ENCODE measurements around the gene ZNF793. TPM values are rescaled to one million over a fixed set of nuclear protein-coding genes. Genes with fewer than 3 reads are reported as not detected.

The ZNF793 gene
- total RNA-seq = 1 to 10 TPM; 2.7 to 6.1 TPM

DNA sequence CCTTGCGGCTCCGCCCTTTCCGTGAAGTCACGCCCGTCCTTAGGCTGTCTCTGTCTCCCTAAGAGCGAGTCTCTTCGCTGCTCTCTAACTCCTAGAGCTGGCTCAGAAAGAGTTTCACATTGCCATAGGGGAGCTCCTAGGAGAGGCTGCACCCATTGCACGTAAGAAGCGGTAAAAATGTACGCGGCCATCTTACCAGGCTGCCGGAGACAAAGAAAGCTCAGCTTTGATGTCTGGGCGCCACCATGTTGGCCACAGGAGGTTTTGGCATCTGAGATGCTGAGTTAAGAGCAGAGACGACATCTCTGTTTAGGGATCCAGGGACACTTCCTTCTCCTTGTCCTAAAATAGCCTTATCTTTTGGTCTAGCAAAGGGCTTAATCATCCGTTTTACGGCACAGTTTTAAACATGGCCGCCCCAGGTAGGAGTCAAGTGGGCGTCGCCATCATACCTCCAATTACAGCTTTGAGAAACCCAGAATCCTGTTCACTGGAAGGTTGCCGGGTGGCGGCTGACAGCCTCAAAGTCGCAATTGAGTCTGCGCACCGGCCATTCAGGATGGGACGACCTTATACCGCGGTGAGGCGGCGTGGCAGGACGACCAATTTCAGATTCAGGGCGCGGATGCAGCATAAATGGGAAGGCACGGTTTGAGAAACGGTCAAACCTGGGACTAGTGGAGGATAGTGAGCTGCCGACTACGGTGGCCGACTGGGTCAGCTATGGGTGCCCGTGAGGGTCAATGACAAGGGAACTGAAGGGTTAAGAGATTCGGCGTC, at the start of gene ZNF793:
TSS of gene ZNF793 (plus strand) at position 553 of the 780 bp plus-strand sequence. CDS start 16,501 bp downstream, outside the sequence.
- Mint-ChIP-seq H3K4me3 (no peak within 1 kb of the TSS), H3K4me1 (no peaks in the 10 kb centered on the region)
- CTCF ChIA-PET = interaction anchor here (1.0 to 1.9 kb wide), 5 partner anchors 37 to 189 kb away, joined by 3 to 10 read pairs (median 4); partner anchors contain the start of genes ZNF527, ZNF540, ZNF570 and ZNF571

DNA sequence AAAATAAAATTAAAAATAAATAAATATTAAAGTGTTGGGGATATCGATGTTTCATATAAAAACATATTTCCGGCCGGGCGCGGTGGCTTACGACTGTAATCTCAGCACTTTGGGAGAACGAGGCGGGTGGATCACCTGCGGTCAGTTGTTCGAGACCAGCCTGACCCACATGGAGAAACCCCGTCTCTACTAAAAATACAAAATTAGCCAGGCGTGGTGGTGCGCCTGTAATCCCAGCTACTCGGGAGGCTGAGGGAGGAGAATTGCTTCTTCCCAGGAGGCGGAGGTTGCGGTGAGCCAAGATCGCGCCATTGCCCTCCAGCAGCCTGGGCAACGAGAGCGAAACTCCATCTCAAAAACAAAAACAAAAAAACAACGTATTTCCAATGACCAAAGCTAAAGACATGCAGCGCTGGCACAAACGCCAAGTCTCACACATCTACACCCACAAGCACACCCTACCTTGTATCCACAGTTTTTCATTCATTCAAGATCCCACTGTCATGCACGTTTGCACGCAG, 40.4 kb upstream of the ZNF793 start:
- Mint-ChIP-seq H3K36me3 (peaks cover 32% of the 10 kb centered on the region), H3K27ac (peak overlapping the region; percentile 95), H3K4me1 (peaks cover 31% of the 10 kb centered on the region), H3K4me3 (peak overlapping the region; percentile 99), H3K27me3 (no peaks in the 10 kb centered on the region), H3K9me3 (ENCODE audit: low read depth) (peaks cover 6% of the 10 kb centered on the region)
- CTCF ChIA-PET = interaction anchor here (0.8 to 1.6 kb wide), 4 partner anchors 85 to 149 kb away, joined by 3 to 7 read pairs (median 3); partner anchors contain the start of gene ZNF527
- no peak for DNase-seq
- ATAC-seq = no peak

More for the DNA sequence above, at the start of gene ZNF793:
- DNase-seq (peak; percentile 87), ATAC-seq (peak; percentile 90)
- Mint-ChIP-seq H3K36me3 (peaks cover 36% of the 10 kb centered on the region), H3K9me3 (ENCODE audit: low read depth) (peaks cover 22% of the 10 kb centered on the region), H3K27me3 (no peaks in the 10 kb centered on the region), H3K27ac (no peak within 1 kb of the TSS)

DNA sequence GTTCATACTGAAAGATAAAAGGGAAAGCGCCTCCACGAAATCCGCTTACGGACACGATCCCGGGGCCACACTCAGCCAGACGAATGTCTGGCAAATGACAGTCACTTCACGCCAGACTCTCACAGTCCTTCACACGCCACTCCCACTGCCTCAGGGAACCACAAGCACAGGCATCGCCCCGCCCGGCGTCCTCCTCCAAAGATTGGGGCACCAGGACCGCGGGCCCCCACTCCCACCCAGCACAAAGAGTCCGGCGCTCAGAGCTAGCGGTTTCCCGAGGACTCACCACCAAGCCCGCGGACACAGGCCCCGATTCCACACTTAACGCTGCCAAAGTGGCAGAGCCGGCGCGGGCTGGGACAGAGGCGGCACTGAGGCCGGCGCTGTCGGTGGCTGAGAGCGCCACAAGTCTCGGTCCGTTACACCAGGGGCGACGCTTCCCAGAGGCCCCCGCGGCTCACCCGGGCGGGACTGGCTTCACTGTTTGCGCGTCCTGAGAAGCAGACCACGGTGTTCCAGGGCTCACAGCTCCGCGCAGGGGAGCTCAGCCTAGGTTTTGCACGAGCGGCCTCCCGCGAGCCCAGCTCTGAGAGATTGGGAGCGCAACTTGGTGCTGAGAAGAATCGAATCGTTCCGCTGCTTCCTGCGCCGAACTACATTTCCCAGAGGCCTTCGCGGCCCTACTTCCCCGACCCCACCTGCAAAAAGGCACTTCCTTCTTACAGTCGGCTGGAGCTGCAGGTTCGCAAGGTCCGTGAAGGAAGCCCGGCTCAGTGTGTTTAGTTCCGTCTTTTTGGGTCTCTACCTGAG, 39.7 kb upstream of the ZNF793 start, which contains the start of gene ZNF569:
TSS of gene ZNF569 (minus strand) at position 647 of the 810 bp plus-strand sequence. CDS start 22,523 bp downstream, outside the sequence.
- CTCF ChIA-PET = interaction anchor here (0.9 to 1.6 kb wide), 4 partner anchors 85 to 190 kb away, joined by 3 to 7 read pairs (median 3); partner anchors contain the start of gene ZNF527
- H3K36me3 Mint-ChIP-seq = peaks cover 32% of the 10 kb centered on the region

DNA sequence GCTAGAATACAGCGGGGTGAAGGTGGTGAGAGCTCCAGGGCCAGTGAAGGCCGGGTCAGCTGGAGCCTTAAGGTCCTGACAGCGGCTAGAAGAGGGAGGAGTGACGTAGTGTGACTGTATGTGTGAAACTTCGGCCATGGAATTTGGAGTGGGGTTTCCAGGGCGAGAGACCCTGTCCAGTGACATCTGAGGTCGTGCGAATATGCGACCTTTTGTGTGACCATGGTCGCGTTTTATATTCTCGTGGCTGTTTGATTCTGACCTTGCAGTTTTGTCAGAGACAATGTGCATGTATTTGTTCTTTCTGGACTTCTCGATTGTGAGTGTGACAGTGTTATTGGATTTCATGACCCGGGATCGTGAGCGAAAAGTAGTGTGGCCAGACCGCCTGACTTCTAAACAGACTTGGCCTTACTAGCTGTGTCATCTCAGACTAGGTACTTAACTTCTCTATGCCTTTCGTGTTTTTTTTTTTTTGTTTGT, 39.1 kb upstream of the ZNF793 start:
- peak overlapping the region; percentile 95 for H3K27ac Mint-ChIP-seq
- H3K27me3 Mint-ChIP-seq = no peaks in the 10 kb centered on the region
- DNase-seq = no peak
- H3K4me3 Mint-ChIP-seq = peak overlapping the region; percentile 99
- peaks cover 32% of the 10 kb centered on the region for H3K36me3 Mint-ChIP-seq
- CTCF ChIA-PET = interaction anchor here (0.9 to 1.6 kb wide), 2 partner anchors 84 to 190 kb away, joined by 3 to 7 read pairs; no protein-coding TSS in a partner anchor
- H3K9me3 Mint-ChIP-seq (ENCODE audit: low read depth) = peaks cover 6% of the 10 kb centered on the region
- no peak for ATAC-seq
- H3K4me1 Mint-ChIP-seq = peaks cover 31% of the 10 kb centered on the region

More for the DNA sequence above, 39.7 kb upstream of the ZNF793 start, which contains the start of gene ZNF569:
- ATAC-seq (peak; percentile 76), DNase-seq (peak; percentile 94)
- H3K9me3 Mint-ChIP-seq (ENCODE audit: low read depth) = peaks cover 6% of the 10 kb centered on the region
- H3K27ac Mint-ChIP-seq = peak within 1 kb of the TSS; percentile 95
- H3K4me3 Mint-ChIP-seq = peak within 1 kb of the TSS; percentile 99
- H3K27me3 Mint-ChIP-seq = no peaks in the 10 kb centered on the region
- H3K4me1 Mint-ChIP-seq = peaks cover 31% of the 10 kb centered on the region

DNA sequence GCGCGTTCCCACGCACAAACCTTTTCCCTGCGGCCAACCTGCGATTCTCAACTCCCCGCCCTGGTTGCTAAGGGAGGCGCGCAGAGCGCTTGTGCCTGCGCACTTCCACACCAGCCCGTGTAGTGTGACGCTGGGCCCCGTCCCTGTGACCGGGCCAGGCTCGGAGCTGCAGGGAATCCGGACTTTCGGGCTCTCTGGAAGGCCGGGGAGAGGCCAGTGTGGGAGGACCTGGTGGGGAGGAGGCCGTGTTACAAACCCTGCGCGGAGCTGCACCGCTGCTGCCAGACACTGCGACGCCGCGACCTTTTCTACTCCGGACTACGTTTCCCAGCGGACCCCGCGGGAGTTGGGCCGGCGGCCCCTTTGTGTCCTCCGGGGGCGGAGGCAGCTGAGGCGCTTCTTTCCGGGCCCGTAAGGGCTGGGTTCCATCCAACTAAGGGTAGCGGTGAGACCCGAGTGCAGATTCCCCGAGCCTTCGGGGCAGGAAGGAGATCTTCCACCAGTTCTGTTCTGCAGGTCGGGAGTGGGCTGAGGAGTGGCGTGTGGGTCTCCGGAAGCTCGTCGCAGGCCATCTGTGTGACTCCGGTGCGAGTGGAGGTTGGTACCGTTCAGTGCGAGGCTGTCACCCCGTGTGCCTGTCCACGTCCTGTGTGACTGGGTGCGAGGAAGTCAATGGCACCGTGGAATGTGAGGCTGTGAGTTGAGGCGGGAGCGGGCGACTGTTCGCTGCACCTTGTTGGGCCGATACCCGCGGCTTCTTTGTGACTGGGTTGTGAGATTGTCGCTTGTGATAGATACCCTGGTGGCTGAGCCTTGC, 37.6 kb upstream of the ZNF793 start, which contains the start of gene ZNF570:
TSS of gene ZNF570 (plus strand) at position 396 of the 817 bp plus-strand sequence. CDS start 999 bp downstream, outside the sequence.
- peaks cover 6% of the 10 kb centered on the region for H3K9me3 Mint-ChIP-seq (ENCODE audit: low read depth)
- CTCF ChIA-PET = interaction anchor here (0.6 to 1.3 kb wide), 3 partner anchors 38 to 965 kb away, joined by 3 read pairs; partner anchors contain the start of genes ZNF540, ZNF571 and ZNF793
- peaks cover 30% of the 10 kb centered on the region for H3K36me3 Mint-ChIP-seq
- H3K27me3 Mint-ChIP-seq = no peaks in the 10 kb centered on the region
- ATAC-seq = peak; percentile 76
- DNase-seq = peak; percentile 93
- H3K4me3 Mint-ChIP-seq = peak within 1 kb of the TSS; percentile 99
- H3K4me1 Mint-ChIP-seq = peaks cover 31% of the 10 kb centered on the region
- peak within 1 kb of the TSS; percentile 94 for H3K27ac Mint-ChIP-seq

DNA sequence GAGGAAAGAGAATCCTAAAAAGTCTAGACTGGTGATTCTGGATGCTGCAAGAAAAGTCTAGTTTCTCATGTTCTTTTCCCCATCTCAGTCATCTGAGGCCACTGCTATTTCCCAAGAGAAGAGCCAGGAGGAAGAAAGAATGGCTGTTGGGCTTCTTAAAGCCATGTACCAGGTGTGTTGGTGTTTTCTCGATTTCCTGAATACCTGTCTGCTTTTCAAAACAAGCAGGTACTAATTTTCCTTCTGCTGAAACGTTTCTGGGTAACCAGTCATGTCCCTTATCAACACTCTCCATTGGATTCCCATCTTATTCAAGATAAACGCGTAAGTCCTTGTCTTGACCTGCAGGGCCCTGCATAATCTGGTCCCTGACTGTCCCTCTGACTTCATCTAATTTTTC, 36.5 kb upstream of the ZNF793 start:
- peaks cover 31% of the 10 kb centered on the region for H3K4me1 Mint-ChIP-seq
- H3K27me3 Mint-ChIP-seq = no peaks in the 10 kb centered on the region
- peak overlapping the region; percentile 94 for H3K4me3 Mint-ChIP-seq
- peak overlapping the region; percentile 94 for H3K27ac Mint-ChIP-seq
- H3K36me3 Mint-ChIP-seq = peaks cover 22% of the 10 kb centered on the region
- CTCF ChIA-PET = interaction anchor here (1.1 kb wide), 1 partner anchor 168 kb away, joined by 3 read pairs; no protein-coding TSS in a partner anchor
- ATAC-seq (no peak), DNase-seq (no peak)
- H3K9me3 Mint-ChIP-seq (ENCODE audit: low read depth) = peaks cover under 1% of the 10 kb centered on the region

DNA sequence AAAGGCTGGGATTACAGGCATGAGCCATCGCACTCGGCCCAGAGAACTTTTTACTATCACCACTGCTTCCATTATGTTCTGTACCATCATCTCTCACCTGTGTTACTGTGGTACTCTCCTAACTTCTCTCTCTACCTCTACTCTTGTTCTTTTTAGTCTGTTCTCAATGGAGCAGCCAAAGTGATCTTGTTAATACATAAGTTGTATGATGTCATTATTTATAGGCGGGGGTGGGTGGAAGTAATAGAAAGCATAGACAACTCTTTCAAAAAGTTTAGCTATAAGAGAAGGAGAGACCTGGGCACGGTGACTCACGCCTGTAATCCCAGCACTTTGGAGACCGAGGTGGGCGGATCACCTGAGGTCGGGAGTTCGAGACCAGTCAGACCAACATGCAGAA, 34.6 kb upstream of the ZNF793 start:
- Mint-ChIP-seq H3K9me3 (ENCODE audit: low read depth) (peaks cover 9% of the 10 kb centered on the region), H3K36me3 (peaks cover 35% of the 10 kb centered on the region), H3K4me1 (peaks cover 23% of the 10 kb centered on the region), H3K4me3 (no peak overlapping the region), H3K27ac (no peak overlapping the region), H3K27me3 (no peaks in the 10 kb centered on the region)
- CTCF ChIA-PET = interaction anchor here (0.7 kb wide), 1 partner anchor 306 kb away, joined by 3 read pairs; no protein-coding TSS in a partner anchor
- DNase-seq = no peak
- no peak for ATAC-seq

DNA sequence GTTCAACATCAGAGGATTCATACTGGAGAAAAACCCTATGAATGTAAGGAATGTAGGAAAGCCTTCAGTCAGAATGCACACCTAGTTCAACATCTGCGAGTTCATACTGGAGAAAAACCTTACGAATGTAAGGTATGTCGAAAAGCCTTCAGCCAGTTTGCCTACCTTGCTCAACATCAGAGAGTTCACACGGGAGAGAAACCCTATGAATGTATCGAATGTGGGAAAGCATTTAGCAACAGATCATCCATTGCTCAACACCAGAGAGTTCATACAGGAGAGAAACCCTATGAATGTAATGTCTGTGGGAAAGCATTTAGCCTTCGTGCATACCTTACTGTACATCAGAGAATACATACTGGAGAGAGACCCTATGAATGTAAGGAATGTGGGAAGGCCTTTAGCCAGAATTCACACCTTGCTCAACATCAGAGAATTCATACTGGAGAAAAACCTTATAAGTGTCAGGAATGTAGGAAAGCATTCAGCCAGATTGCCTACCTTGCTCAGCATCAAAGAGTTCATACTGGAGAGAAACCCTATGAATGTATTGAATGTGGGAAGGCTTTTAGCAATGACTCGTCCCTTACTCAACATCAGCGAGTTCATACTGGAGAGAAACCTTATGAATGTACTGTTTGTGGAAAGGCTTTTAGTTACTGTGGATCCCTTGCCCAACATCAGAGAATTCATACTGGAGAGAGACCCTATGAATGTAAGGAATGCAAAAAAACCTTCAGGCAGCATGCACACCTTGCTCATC, 22.2 kb upstream of the ZNF793 start:
- no peak for ATAC-seq
- DNase-seq = no peak
- Mint-ChIP-seq H3K36me3 (peaks cover 65% of the 10 kb centered on the region), H3K27ac (no peak overlapping the region), H3K4me1 (no peaks in the 10 kb centered on the region), H3K4me3 (no peak overlapping the region), H3K9me3 (ENCODE audit: low read depth) (peaks cover 50% of the 10 kb centered on the region), H3K27me3 (no peaks in the 10 kb centered on the region)
- CTCF ChIA-PET = no interaction called here

DNA sequence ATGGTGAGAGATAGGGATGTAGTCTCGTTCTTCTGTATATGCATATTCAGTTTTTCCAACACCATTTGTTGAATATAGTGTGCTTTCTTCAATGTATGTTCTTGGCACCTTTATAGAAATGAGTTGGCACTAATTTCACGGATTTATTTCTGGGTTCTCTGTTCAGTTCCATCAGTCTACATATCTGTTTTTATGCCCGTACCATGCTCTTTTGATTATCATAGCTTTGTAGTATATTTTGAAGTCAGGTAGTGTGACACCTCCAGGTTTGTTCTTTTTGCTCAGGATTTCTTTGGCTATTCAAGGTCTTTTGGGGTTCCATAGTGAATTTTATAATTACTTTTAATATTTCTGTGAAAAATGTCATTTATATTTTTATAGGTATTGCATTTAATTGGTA, 14.5 kb upstream of the ZNF793 start:
- no peaks in the 10 kb centered on the region for H3K27me3 Mint-ChIP-seq
- H3K27ac Mint-ChIP-seq = no peak overlapping the region
- peaks cover 32% of the 10 kb centered on the region for H3K9me3 Mint-ChIP-seq (ENCODE audit: low read depth)
- CTCF ChIA-PET = no interaction called here
- H3K4me1 Mint-ChIP-seq = no peaks in the 10 kb centered on the region
- no peak overlapping the region for H3K4me3 Mint-ChIP-seq
- ATAC-seq (no peak), DNase-seq (no peak)
- peaks cover 11% of the 10 kb centered on the region for H3K36me3 Mint-ChIP-seq

DNA sequence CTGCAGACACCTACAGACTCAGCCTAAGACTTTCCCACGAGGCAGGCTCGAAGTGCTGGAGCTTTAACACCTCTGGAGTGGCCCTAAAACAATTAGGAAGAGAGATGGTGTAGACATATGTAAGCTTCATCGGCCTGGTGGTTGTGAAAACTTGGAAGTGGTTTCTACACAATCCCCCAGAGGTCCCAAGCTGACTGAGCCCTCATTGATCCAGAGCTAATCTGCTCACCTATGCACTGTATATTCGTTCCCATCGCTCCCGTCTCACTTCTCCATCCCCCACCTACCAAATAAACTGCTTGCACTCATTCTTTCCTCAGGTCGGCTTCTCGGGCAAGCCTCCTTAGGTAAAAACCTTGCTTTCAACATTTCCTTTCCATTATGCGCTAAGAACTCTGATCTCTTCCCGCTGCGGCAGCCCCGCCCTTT, 767 bp upstream of the ZNF793 start:
- H3K9me3 Mint-ChIP-seq (ENCODE audit: low read depth) = peaks cover 20% of the 10 kb centered on the region
- no peaks in the 10 kb centered on the region for H3K27me3 Mint-ChIP-seq
- H3K27ac Mint-ChIP-seq = no peak overlapping the region
- DNase-seq = no peak
- no peaks in the 10 kb centered on the region for H3K4me1 Mint-ChIP-seq
- no peak overlapping the region for H3K4me3 Mint-ChIP-seq
- H3K36me3 Mint-ChIP-seq = peaks cover 34% of the 10 kb centered on the region
- ATAC-seq = peak; percentile 42
- CTCF ChIA-PET = interaction anchor here (1.5 to 1.9 kb wide), 4 partner anchors 46 to 188 kb away, joined by 3 to 10 read pairs (median 4); partner anchors contain the start of genes ZNF527, ZNF540 and ZNF571

DNA sequence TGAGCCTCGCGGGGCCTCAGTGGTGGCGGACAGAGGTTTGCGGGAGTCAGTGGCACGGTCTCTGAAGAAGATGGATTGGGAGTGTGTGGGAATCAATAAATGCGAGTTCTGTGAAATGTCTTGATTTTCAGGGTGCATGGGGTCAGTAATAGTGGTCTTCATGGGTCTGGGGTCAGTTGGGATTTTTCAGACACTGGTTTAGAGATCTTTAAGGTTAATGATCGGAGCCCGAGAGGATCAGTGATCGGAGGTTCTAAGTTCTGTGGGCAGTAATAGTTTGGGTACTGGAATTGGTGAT, 377 bp downstream of the ZNF793 start:
- no peaks in the 10 kb centered on the region for H3K4me1 Mint-ChIP-seq
- H3K4me3 Mint-ChIP-seq = no peak overlapping the region
- peaks cover 38% of the 10 kb centered on the region for H3K36me3 Mint-ChIP-seq
- DNase-seq (no peak), ATAC-seq (no peak)
- no peak overlapping the region for H3K27ac Mint-ChIP-seq
- CTCF ChIA-PET = interaction anchor here (1.0 to 1.6 kb wide), 2 partner anchors 38 to 136 kb away, joined by 3 to 4 read pairs; partner anchors contain the start of genes ZNF527 and ZNF570
- H3K9me3 Mint-ChIP-seq (ENCODE audit: low read depth) = peaks cover 18% of the 10 kb centered on the region
- H3K27me3 Mint-ChIP-seq = no peaks in the 10 kb centered on the region

Data from activated CD8-positive, alpha-beta memory T cell treated with anti-CD3 and anti-CD28 coated beads, Interleukin-2, amount 10 ng/mL, durations not matched to agents 7 days and 5 days (primary cell).